ENCODE results near the gene GRID1.

GRID1 gene

DNA sequence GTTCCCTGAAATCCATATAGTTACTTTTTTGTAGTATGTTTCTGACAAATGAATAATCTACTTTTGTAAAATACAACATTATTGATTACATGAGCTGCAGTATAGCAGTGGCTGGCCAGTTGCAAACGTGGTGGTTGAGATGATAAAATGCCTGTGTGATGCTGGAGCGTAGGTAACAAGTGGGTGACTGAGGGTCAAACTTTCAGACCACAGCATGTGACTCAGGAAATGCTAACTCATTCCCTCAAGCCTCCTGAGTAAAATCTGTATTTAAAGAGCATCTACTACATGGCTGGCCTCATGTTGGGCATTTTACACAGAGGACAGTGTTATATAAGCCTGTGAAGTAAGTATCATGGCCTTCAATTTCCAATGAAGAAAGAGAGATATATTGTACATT lies 585.2 kb downstream of the GRID1 start:
- Histone ChIP-seq H3K27ac (ENCODE audit: low read depth in 2 of 2, low read length in 2 of 2) (no peak overlapping the region), H3K9ac (ENCODE audit: low read depth in 1 of 2, low read length in 2 of 2) (no peak overlapping the region), H3K4me3 (ENCODE audit: low read length in 2 of 2) (no peak overlapping the region), H3K4me1 (ENCODE audit: control insufficient read depth in 2 of 2, insufficient read depth in 2 of 2, low read length in 2 of 2) (no peaks in the 10 kb centered on the region), H3K9me3 (ENCODE audit: control insufficient read depth in 2 of 2, low read length in 2 of 2) (no peaks in the 10 kb centered on the region), H3K27me3 (ENCODE audit: control insufficient read depth in 2 of 2, insufficient read depth in 2 of 2, low read length in 2 of 2) (no peaks in the 10 kb centered on the region), H3K36me3 (ENCODE audit: control insufficient read depth in 2 of 2, insufficient read depth in 2 of 2, low read length in 2 of 2) (no peaks in the 10 kb centered on the region)

DNA sequence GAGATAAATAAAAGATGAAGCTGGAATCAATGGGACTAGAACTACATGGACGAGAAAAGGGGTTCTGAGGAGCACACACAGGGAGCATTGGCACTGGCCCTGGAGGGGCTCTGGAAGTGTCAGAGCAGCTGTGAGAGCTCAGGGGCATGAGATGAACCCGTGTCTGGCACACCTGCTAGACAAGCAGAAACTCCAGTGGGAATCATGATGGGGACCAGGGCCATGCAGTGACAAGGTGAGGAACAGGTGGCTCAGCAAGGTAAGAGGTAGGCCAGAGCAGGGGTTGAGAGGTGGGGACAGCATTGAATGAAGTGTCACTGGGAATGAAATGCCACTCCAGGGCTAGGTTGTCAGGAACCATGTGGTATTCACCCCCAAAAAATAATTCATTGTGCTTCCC lies 588.5 kb downstream of the GRID1 start:
- no peak overlapping the region for H3K27ac ChIP-seq (ENCODE audit: low read depth in 2 of 2, low read length in 2 of 2)
- no peaks in the 10 kb centered on the region for H3K36me3 ChIP-seq (ENCODE audit: control insufficient read depth in 2 of 2, insufficient read depth in 2 of 2, low read length in 2 of 2)
- no peak overlapping the region for H3K9ac ChIP-seq (ENCODE audit: low read depth in 1 of 2, low read length in 2 of 2)
- no peaks in the 10 kb centered on the region for H3K4me1 ChIP-seq (ENCODE audit: control insufficient read depth in 2 of 2, insufficient read depth in 2 of 2, low read length in 2 of 2)
- H3K27me3 ChIP-seq (ENCODE audit: control insufficient read depth in 2 of 2, insufficient read depth in 2 of 2, low read length in 2 of 2), result no peaks in the 10 kb centered on the region
- H3K4me3 ChIP-seq (ENCODE audit: low read length in 2 of 2), result no peak overlapping the region
- no peaks in the 10 kb centered on the region for H3K9me3 ChIP-seq (ENCODE audit: control insufficient read depth in 2 of 2, low read length in 2 of 2)

DNA sequence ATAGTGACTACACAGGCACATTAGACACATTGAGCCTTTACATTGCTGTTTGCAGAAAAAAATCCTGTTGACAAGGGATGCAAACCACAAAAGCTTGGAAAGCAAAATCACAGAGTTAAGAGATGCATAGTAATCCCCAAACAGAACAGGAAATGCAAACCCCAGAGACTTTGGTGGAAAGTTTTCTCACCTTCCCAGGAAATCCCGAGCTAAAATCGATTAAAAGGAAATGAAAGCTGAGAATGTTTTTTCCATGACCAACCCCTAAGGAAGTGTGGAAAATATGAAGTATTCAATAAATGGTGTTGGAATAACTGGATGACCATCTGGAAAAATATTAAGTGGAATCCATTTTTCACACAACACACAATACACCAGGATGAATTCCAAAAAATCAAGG lies 598.7 kb downstream of the GRID1 start:
- Histone ChIP-seq H3K27me3 (ENCODE audit: control insufficient read depth in 2 of 2, insufficient read depth in 2 of 2, low read length in 2 of 2) (no peaks in the 10 kb centered on the region), H3K4me1 (ENCODE audit: control insufficient read depth in 2 of 2, insufficient read depth in 2 of 2, low read length in 2 of 2) (no peaks in the 10 kb centered on the region), H3K9ac (ENCODE audit: low read depth in 1 of 2, low read length in 2 of 2) (no peak overlapping the region), H3K4me3 (ENCODE audit: low read length in 2 of 2) (no peak overlapping the region), H3K27ac (ENCODE audit: low read depth in 2 of 2, low read length in 2 of 2) (no peak overlapping the region), H3K9me3 (ENCODE audit: control insufficient read depth in 2 of 2, low read length in 2 of 2) (no peaks in the 10 kb centered on the region), H3K36me3 (ENCODE audit: control insufficient read depth in 2 of 2, insufficient read depth in 2 of 2, low read length in 2 of 2) (no peaks in the 10 kb centered on the region)

DNA sequence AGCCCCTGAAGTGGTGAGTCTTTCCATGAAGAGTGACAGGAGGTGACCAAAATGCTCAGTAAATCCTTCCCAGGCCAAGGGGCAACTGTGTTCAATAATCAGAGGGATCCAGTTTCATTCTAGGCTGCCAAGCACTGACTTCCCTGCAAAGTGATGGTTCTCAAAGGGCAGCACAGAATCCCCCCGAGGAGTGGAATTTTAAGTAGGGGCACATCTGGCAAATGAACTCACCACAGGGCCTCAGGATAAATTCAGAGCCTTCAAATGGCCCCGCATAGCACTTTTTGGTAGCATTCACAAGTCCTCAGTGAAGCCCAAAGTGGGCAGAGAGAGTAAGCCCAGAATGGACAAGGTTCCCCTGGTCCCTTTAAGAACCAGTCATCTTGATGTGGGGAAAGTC lies 602.5 kb downstream of the GRID1 start:
- Histone ChIP-seq H3K27me3 (ENCODE audit: control insufficient read depth in 2 of 2, insufficient read depth in 2 of 2, low read length in 2 of 2) (no peaks in the 10 kb centered on the region), H3K9ac (ENCODE audit: low read depth in 1 of 2, low read length in 2 of 2) (no peak overlapping the region), H3K36me3 (ENCODE audit: control insufficient read depth in 2 of 2, insufficient read depth in 2 of 2, low read length in 2 of 2) (no peaks in the 10 kb centered on the region), H3K4me1 (ENCODE audit: control insufficient read depth in 2 of 2, insufficient read depth in 2 of 2, low read length in 2 of 2) (no peaks in the 10 kb centered on the region), H3K27ac (ENCODE audit: low read depth in 2 of 2, low read length in 2 of 2) (no peak overlapping the region), H3K4me3 (ENCODE audit: low read length in 2 of 2) (no peak overlapping the region), H3K9me3 (ENCODE audit: control insufficient read depth in 2 of 2, low read length in 2 of 2) (no peaks in the 10 kb centered on the region)

DNA sequence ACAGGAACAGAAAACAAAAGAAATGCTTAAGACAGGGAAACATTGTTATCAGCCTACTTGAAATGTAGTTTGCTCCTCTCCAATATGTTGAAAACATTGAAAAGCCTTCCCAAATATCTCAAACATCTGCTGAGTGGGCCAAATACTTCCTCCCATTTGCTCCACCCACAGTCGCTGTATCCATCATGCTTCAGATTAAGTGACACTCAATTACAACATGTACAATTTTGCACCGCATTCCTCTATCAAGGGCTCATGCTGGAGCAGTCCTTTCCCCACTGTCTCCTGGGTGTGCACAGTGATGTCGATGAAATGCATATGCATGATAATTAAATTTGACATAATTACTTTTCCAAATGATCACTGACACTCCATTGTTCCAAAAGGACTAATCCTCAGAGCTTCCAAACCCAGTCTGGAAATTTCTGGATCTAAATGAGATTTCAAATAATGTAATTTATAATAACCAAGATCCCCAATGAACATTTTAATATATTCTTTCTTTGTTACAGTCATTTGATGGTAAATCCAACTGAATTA lies 604.6 kb downstream of the GRID1 start:
- Histone ChIP-seq H3K36me3 (ENCODE audit: control insufficient read depth in 2 of 2, insufficient read depth in 2 of 2, low read length in 2 of 2) (no peaks in the 10 kb centered on the region), H3K9ac (ENCODE audit: low read depth in 1 of 2, low read length in 2 of 2) (no peak overlapping the region), H3K4me3 (ENCODE audit: low read length in 2 of 2) (no peak overlapping the region), H3K27me3 (ENCODE audit: control insufficient read depth in 2 of 2, insufficient read depth in 2 of 2, low read length in 2 of 2) (no peaks in the 10 kb centered on the region), H3K4me1 (ENCODE audit: control insufficient read depth in 2 of 2, insufficient read depth in 2 of 2, low read length in 2 of 2) (no peaks in the 10 kb centered on the region), H3K9me3 (ENCODE audit: control insufficient read depth in 2 of 2, low read length in 2 of 2) (no peaks in the 10 kb centered on the region), H3K27ac (ENCODE audit: low read depth in 2 of 2, low read length in 2 of 2) (no peak overlapping the region)

DNA sequence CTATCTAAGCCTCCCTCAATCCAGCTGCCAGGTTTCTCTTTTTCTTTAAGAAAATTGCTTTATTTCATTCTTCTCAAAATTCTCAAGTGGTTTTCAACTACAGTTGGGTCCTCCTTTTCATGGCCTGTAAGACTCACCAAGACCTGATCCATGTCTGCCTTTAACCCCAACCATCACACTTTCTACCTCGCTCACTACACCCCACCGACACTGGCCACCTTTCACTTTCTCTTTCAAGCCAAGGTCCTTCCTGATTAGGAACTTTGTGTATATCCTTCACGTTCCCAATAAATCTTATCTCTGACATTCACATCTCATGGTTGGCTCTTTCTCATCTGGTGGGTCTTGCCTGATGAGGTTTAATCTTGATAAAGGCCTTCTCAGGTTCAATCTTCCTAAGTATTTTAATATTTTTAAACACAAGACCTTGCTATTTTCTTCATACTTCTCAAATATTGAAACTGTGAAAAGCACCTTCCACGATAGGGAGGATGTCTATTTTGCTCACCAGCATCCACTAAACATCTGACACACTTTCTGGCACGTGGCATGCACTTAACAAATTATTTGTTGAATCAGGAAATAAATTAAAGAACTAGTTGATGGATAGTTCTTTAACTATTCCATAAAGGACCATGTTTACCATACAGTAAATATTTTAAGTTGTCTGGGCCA lies 624.8 kb downstream of the GRID1 start:
- no peaks in the 10 kb centered on the region for H3K4me1 ChIP-seq (ENCODE audit: control insufficient read depth in 2 of 2, insufficient read depth in 2 of 2, low read length in 2 of 2)
- no peak overlapping the region for H3K27ac ChIP-seq (ENCODE audit: low read depth in 2 of 2, low read length in 2 of 2)
- no peak overlapping the region for H3K9ac ChIP-seq (ENCODE audit: low read depth in 1 of 2, low read length in 2 of 2)
- no peaks in the 10 kb centered on the region for H3K9me3 ChIP-seq (ENCODE audit: control insufficient read depth in 2 of 2, low read length in 2 of 2)
- no peaks in the 10 kb centered on the region for H3K27me3 ChIP-seq (ENCODE audit: control insufficient read depth in 2 of 2, insufficient read depth in 2 of 2, low read length in 2 of 2)
- peak overlapping the region in 1 of 2 donors; percentile 37 for H3K4me3 ChIP-seq (ENCODE audit: low read length in 2 of 2)
- H3K36me3 ChIP-seq (ENCODE audit: control insufficient read depth in 2 of 2, insufficient read depth in 2 of 2, low read length in 2 of 2), result no peaks in the 10 kb centered on the region

DNA sequence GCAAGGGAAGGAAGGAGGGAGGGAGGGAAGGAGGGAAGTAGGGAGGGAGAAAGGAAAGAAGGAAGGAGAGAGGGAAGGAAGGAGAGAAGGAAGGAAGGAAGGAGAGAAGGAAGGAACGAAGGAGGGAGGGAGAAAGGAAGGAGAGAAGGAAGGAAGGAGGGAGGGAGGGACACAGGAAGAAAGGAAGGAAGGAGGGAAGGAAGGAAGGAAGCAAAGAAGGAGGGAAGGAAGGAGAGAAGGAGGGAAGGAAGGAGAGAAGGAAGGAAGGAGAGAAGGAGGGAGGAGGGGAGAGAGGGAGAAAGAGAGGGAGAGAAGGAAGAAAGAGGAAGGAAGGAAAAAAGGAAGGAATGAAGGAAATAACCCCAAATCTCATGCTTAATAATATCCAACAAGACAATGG lies 630.6 kb downstream of the GRID1 start:
- Histone ChIP-seq H3K27me3 (ENCODE audit: control insufficient read depth in 2 of 2, insufficient read depth in 2 of 2, low read length in 2 of 2) (no peaks in the 10 kb centered on the region), H3K4me1 (ENCODE audit: control insufficient read depth in 2 of 2, insufficient read depth in 2 of 2, low read length in 2 of 2) (no peaks in the 10 kb centered on the region), H3K27ac (ENCODE audit: low read depth in 2 of 2, low read length in 2 of 2) (no peak overlapping the region), H3K4me3 (ENCODE audit: low read length in 2 of 2) (no peak overlapping the region), H3K9me3 (ENCODE audit: control insufficient read depth in 2 of 2, low read length in 2 of 2) (no peaks in the 10 kb centered on the region), H3K36me3 (ENCODE audit: control insufficient read depth in 2 of 2, insufficient read depth in 2 of 2, low read length in 2 of 2) (no peaks in the 10 kb centered on the region), H3K9ac (ENCODE audit: low read depth in 1 of 2, low read length in 2 of 2) (no peak overlapping the region)

DNA sequence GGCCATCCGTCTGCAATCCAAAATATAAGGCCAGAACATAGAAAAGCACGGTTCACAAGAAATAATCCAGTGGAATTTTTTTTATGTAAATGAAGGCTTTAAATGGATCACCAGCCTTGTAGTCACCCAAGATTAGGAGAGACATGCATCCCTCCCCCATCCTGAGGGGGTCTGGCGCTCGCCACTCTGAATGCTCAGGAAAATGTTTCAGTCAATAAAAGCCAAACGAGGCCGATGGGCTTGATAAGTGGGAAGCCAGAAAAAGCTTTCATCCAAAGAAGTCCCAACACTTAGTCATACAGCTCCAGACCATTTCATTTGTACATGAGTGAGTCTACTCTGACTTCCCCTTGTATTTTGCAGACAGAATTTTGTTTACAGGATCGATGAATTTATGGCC lies 631.8 kb downstream of the GRID1 start:
- no peaks in the 10 kb centered on the region for H3K9me3 ChIP-seq (ENCODE audit: control insufficient read depth in 2 of 2, low read length in 2 of 2)
- H3K9ac ChIP-seq (ENCODE audit: low read depth in 1 of 2, low read length in 2 of 2), result no peak overlapping the region

DNA sequence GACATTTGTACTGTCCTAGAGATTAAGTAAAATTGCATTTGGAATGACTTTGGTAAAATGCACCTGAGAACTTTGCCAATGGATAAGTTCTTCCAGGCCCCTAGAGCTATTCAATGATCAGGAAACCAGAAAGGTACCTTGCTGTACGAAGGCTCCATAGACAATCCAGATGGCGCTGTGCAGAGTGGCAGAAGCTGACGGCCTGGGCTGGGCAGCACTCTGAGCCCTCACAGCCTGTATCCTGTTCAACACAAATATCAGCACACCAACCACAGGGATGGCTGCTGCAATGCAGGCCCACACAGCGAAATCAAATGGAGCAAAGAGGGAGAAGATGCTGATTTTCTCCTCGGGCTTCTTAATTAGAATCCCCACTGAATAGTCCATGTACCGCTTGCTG lies 642.4 kb downstream of the GRID1 start:
- Histone ChIP-seq H3K9me3 (ENCODE audit: control insufficient read depth in 2 of 2, low read length in 2 of 2) (no peaks in the 10 kb centered on the region), H3K4me1 (ENCODE audit: control insufficient read depth in 2 of 2, insufficient read depth in 2 of 2, low read length in 2 of 2) (no peaks in the 10 kb centered on the region), H3K27me3 (ENCODE audit: control insufficient read depth in 2 of 2, insufficient read depth in 2 of 2, low read length in 2 of 2) (no peaks in the 10 kb centered on the region), H3K9ac (ENCODE audit: low read depth in 1 of 2, low read length in 2 of 2) (no peak overlapping the region), H3K36me3 (ENCODE audit: control insufficient read depth in 2 of 2, insufficient read depth in 2 of 2, low read length in 2 of 2) (no peaks in the 10 kb centered on the region), H3K27ac (ENCODE audit: low read depth in 2 of 2, low read length in 2 of 2) (no peak overlapping the region), H3K4me3 (ENCODE audit: low read length in 2 of 2) (no peak overlapping the region)

More for the DNA sequence above, 631.8 kb downstream of the GRID1 start:
- no peaks in the 10 kb centered on the region for H3K27me3 ChIP-seq (ENCODE audit: control insufficient read depth in 2 of 2, insufficient read depth in 2 of 2, low read length in 2 of 2)
- H3K4me1 ChIP-seq (ENCODE audit: control insufficient read depth in 2 of 2, insufficient read depth in 2 of 2, low read length in 2 of 2), result no peaks in the 10 kb centered on the region
- no peaks in the 10 kb centered on the region for H3K36me3 ChIP-seq (ENCODE audit: control insufficient read depth in 2 of 2, insufficient read depth in 2 of 2, low read length in 2 of 2)
- H3K27ac ChIP-seq (ENCODE audit: low read depth in 2 of 2, low read length in 2 of 2), result no peak overlapping the region
- no peak overlapping the region for H3K4me3 ChIP-seq (ENCODE audit: low read length in 2 of 2)

DNA sequence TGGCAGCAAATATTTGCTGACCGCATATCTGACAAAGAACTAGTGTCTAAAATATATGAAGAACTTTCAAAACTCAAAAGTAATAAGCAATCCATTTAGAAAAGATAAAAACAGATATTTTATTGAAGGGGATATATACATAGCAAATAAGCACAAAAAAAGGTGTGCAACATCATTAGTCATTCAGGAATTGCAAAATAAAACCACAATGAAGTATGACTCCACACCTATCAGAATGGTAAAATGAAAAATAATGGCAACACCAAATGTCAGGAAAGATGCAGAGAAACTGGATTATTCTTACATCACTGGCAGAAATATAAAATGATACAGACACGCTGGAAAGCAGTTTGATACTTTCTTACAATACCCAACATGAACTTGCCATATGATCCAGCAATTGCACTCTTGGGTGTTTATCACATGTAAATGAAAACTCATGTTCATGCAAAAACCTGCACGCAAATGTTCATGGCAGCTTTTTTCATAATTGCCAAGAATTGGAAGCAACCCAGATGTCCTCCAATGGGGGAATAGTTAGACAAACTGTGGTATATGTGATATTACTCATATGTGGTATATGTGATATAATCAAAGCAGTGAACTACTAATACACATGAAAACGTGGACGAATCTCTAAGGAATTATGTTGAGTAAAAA lies 645.5 kb downstream of the GRID1 start:
- no peaks in the 10 kb centered on the region for H3K36me3 ChIP-seq (ENCODE audit: control insufficient read depth in 2 of 2, insufficient read depth in 2 of 2, low read length in 2 of 2)

More for the DNA sequence above, 645.5 kb downstream of the GRID1 start:
- H3K4me1 ChIP-seq (ENCODE audit: control insufficient read depth in 2 of 2, insufficient read depth in 2 of 2, low read length in 2 of 2), result no peaks in the 10 kb centered on the region
- no peaks in the 10 kb centered on the region for H3K27me3 ChIP-seq (ENCODE audit: control insufficient read depth in 2 of 2, insufficient read depth in 2 of 2, low read length in 2 of 2)
- no peak overlapping the region for H3K9ac ChIP-seq (ENCODE audit: low read depth in 1 of 2, low read length in 2 of 2)
- no peak overlapping the region for H3K27ac ChIP-seq (ENCODE audit: low read depth in 2 of 2, low read length in 2 of 2)
- H3K4me3 ChIP-seq (ENCODE audit: low read length in 2 of 2), result no peak overlapping the region
- no peaks in the 10 kb centered on the region for H3K9me3 ChIP-seq (ENCODE audit: control insufficient read depth in 2 of 2, low read length in 2 of 2)
